ENCODE results near the gene MATN4. TPM values are rescaled to one million over a fixed set of nuclear protein-coding genes. Genes with fewer than 3 reads are reported as not detected.
"Not testable (repeated sequence)": the region's sequence is repeated elsewhere in the genome, so short reads cannot be mapped to it uniquely, and the experiment has no call there.

Gene MATN4
- total RNA-seq, 1 donor from 2014 or later = not detected

DNA sequence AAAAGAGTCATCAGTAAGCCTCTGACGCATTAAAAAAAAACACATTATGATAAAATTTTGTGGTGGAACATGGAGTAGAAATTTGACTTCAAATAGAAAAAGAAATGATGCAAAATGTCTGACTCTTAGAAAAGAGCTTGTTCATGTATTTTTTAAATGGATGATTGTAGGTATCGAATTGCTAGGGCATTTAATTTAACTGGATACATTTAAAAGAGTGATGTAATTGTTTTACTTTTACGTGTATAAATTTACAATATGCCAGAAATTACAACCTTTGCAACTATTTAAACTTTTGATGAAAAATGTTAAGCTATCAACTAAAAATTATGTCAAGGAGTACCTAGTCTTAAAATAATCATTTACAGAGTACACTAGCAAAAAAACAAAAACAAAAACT lies 44.6 kb upstream of the MATN4 start:
- H3K27ac Mint-ChIP-seq = no peak overlapping the region
- no peaks in the 10 kb centered on the region for H3K36me3 Mint-ChIP-seq (ENCODE audit: low read depth)
- DNase-seq = no peak
- ChIA-PET POLR2A (no interaction called here), CTCF (interaction anchor here (0.7 to 1.2 kb wide), 2 partner anchors 10 to 104 kb away, joined by 4 read pairs; partner anchors contain the start of gene SYS1)
- peaks cover 8% of the 10 kb centered on the region for H3K4me1 Mint-ChIP-seq
- intact Hi-C loops (cut with micrococcal nuclease) = no loop called here
- no peak for ATAC-seq (ENCODE audit: low read depth)
- no peak overlapping the region for H3K4me3 Mint-ChIP-seq
- H3K27me3 Mint-ChIP-seq = peaks cover 3% of the 10 kb centered on the region
- TF ChIP-seq, protein P1, sequence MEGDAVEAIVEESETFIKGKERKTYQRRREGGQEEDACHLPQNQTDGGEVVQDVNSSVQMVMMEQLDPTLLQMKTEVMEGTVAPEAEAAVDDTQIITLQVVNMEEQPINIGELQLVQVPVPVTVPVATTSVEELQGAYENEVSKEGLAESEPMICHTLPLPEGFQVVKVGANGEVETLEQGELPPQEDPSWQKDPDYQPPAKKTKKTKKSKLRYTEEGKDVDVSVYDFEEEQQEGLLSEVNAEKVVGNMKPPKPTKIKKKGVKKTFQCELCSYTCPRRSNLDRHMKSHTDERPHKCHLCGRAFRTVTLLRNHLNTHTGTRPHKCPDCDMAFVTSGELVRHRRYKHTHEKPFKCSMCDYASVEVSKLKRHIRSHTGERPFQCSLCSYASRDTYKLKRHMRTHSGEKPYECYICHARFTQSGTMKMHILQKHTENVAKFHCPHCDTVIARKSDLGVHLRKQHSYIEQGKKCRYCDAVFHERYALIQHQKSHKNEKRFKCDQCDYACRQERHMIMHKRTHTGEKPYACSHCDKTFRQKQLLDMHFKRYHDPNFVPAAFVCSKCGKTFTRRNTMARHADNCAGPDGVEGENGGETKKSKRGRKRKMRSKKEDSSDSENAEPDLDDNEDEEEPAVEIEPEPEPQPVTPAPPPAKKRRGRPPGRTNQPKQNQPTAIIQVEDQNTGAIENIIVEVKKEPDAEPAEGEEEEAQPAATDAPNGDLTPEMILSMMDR (IDR thresholded peaks at IDR 0.05) = no peak
- no peaks in the 10 kb centered on the region for H3K9me3 Mint-ChIP-seq

GRCh38 chr20:45350795-45351194 lies 42.7 kb upstream of the MATN4 start:
- DNase-seq; H3K36me3 Mint-ChIP-seq (ENCODE audit: low read depth); ATAC-seq (ENCODE audit: low read depth); POLR2A ChIA-PET; H3K9me3 Mint-ChIP-seq; H3K27ac Mint-ChIP-seq; H3K4me3 Mint-ChIP-seq; intact Hi-C loops (cut with micrococcal nuclease): not testable (repeated sequence)
- H3K27me3 Mint-ChIP-seq = peaks cover 14% of the 10 kb centered on the region
- CTCF ChIA-PET = interaction anchor here (1.2 kb wide), 1 partner anchor 39 kb away, joined by 4 read pairs; no protein-coding TSS in a partner anchor
- H3K4me1 Mint-ChIP-seq = peaks cover 11% of the 10 kb centered on the region

- DNase-seq (no peak), ATAC-seq (ENCODE audit: low read depth) (no peak)
- H3K4me3 Mint-ChIP-seq = no peak overlapping the region
- TF ChIP-seq, protein P1 (IDR thresholded peaks at IDR 0.05) = no peak
- no peaks in the 10 kb centered on the region for H3K9me3 Mint-ChIP-seq
- intact Hi-C loops (cut with micrococcal nuclease) = no loop called here
- ChIA-PET POLR2A (no interaction called here), CTCF (no interaction called here)
- no peaks in the 10 kb centered on the region for H3K36me3 Mint-ChIP-seq (ENCODE audit: low read depth)
- H3K27me3 Mint-ChIP-seq = peaks cover 14% of the 10 kb centered on the region
- H3K27ac Mint-ChIP-seq = no peak overlapping the region
- H3K4me1 Mint-ChIP-seq = peaks cover 11% of the 10 kb centered on the region
Measured at GRCh38 chr20:45350217-45350616, 42.1 kb upstream of the MATN4 start.

DNA sequence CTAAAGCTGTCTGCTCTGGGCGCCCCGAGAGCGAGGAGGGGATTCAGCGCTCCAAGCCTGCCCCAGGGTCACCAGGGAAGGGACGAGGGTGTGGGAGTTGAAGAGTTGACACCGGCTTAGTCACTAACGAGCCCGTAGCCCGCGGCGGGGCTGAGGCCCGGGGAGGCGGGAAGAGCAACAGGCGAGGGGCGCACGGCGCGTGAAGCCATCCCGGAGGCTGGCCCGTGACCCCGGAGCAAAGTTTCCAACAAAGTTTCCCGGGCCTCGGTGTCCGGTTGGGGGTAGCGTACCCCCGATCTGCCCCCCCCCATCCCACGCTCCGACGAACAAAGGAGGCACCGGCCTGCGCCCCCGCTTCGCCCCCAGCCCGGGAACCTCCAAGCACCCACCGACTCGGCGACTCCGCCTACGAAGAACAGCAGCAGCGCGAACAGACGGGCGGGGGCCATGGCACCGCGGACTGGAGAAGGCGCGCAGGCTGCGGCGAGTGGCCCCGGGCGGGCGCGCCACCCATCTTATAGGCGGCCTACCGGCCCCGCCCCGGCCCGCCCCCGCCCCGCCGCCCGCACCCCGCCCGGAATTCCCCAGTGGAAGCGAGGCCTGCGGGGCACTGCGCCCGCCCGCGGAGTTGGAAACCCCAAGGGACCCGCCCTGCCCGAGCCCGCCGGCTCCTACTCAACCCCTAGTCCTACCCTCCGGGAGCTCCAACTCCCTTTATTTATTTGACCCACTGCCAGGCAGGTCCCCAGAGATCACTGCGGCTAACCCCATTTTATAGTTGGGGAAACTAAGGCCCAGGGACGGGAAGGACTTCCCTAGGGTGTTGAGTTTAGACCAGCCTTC lies 40.1 kb upstream of the MATN4 start, which contains the start of gene SDC4:
TSS of gene SDC4 (minus strand) at position 489 of the 843 bp plus-strand sequence. CDS start at position 449, 40 bp downstream.
- no peak within 1 kb of the TSS for H3K27ac Mint-ChIP-seq
- peaks cover 21% of the 10 kb centered on the region for H3K27me3 Mint-ChIP-seq
- TF ChIP-seq, protein P1 (IDR thresholded peaks at IDR 0.05) = no peak
- DNase-seq = no peak
- peak; percentile 75 for ATAC-seq (ENCODE audit: low read depth)
- H3K36me3 Mint-ChIP-seq (ENCODE audit: low read depth) = no peaks in the 10 kb centered on the region
- CTCF ChIA-PET = interaction anchor here (0.6 kb wide), 1 partner anchor 35 kb away, joined by 4 read pairs; no protein-coding TSS in a partner anchor
- POLR2A ChIA-PET = interaction anchor here (0.6 to 1.4 kb wide), 3 partner anchors 15 to 422 kb away, joined by 3 to 4 read pairs (median 3); partner anchors contain the start of gene SYS1
- intact Hi-C loops (cut with micrococcal nuclease) = no loop called here
- H3K4me3 Mint-ChIP-seq = peak within 1 kb of the TSS; percentile 68
- H3K4me1 Mint-ChIP-seq = peaks cover 11% of the 10 kb centered on the region
- H3K9me3 Mint-ChIP-seq = no peaks in the 10 kb centered on the region

GRCh38 chr20:45347297-45347935 lies 39.3 kb upstream of the MATN4 start:
- Mint-ChIP-seq H3K4me1 (peaks cover 11% of the 10 kb centered on the region), H3K9me3 (no peaks in the 10 kb centered on the region), H3K27ac (no peak overlapping the region), H3K4me3 (peak overlapping the region; percentile 68), H3K27me3 (peaks cover 24% of the 10 kb centered on the region), H3K36me3 (ENCODE audit: low read depth) (no peaks in the 10 kb centered on the region)
- no peak for DNase-seq
- peak; percentile 14 for ATAC-seq (ENCODE audit: low read depth)
- ChIA-PET CTCF (interaction anchor here (0.6 kb wide), 1 partner anchor 34 kb away, joined by 4 read pairs; no protein-coding TSS in a partner anchor), POLR2A (interaction anchor here (0.6 to 1.4 kb wide), 3 partner anchors 15 to 422 kb away, joined by 3 to 4 read pairs (median 3); partner anchors contain the start of gene SYS1)
- TF ChIP-seq, protein P1 (IDR thresholded peaks at IDR 0.05) = no peak
- intact Hi-C loops (cut with micrococcal nuclease) = no loop called here
